Rectal smooth muscle tissue (tissue), 1 donor: ENCODE results near the gene ARL17B.
A peak's percentile ranks its signal among the peaks of the same experiment; 100 is the strongest.
"Not testable (repeated sequence)": the region's sequence is repeated elsewhere in the genome, so short reads cannot be mapped to it uniquely, and the experiment has no call there.

Experiments used
- H3K27ac ChIP-seq: one replicate; pipeline ENCODE4 v1.7.0; 2013; ENCODE audit warnings: low read depth, low read length, inconsistent platforms
- H3K27me3 ChIP-seq: one replicate; pipeline ENCODE4 v1.7.0; 2013; ENCODE audit warnings: low read length; ENCODE audit not compliant: control insufficient read depth, insufficient read depth
- H3K36me3 ChIP-seq: one replicate; pipeline ENCODE4 v1.7.0; 2013; ENCODE audit warnings: low read length; ENCODE audit not compliant: control insufficient read depth, insufficient read depth
- H3K4me1 ChIP-seq: one replicate; pipeline ENCODE4 v1.7.0; 2013; ENCODE audit warnings: low read length; ENCODE audit not compliant: control insufficient read depth, insufficient read depth
- H3K4me3 ChIP-seq: one replicate; pipeline ENCODE4 v1.7.0; 2013; ENCODE audit warnings: low read length
- H3K9ac ChIP-seq: one replicate; pipeline ENCODE4 v1.7.0; 2013; ENCODE audit warnings: low read length

Gene ARL17B

GRCh38 chr17:46282635-46283034 is 78.9 kb downstream of the ARL17B start:
- not testable (repeated sequence) for H3K4me3 ChIP-seq, H3K9ac ChIP-seq, H3K36me3 ChIP-seq, H3K27ac ChIP-seq, H3K27me3 ChIP-seq, H3K4me1 ChIP-seq

- H3K27ac ChIP-seq, H3K4me1 ChIP-seq, H3K4me3 ChIP-seq, H3K27me3 ChIP-seq, H3K36me3 ChIP-seq, H3K9ac ChIP-seq: not testable (repeated sequence)
Measured at GRCh38 chr17:46281336-46281735, 80.2 kb downstream of the ARL17B start.

GRCh38 chr17:46276728-46277479 is 84.7 kb downstream of the ARL17B start:
- H3K4me3 ChIP-seq, H3K4me1 ChIP-seq, H3K36me3 ChIP-seq, H3K27ac ChIP-seq, H3K9ac ChIP-seq, H3K27me3 ChIP-seq: not testable (repeated sequence)

GRCh38 chr17:46274238-46274637 is 87.3 kb downstream of the ARL17B start:
- Histone ChIP-seq H3K36me3 (no peaks in the 10 kb centered on the region), H3K27ac (no peak overlapping the region), H3K4me3 (no peak overlapping the region), H3K9ac (no peak overlapping the region), H3K27me3 (no peaks in the 10 kb centered on the region), H3K4me1 (no peaks in the 10 kb centered on the region)

- H3K4me3 ChIP-seq: no peak overlapping the region
- no peak overlapping the region for H3K27ac ChIP-seq
- no peaks in the 10 kb centered on the region for H3K4me1 ChIP-seq
- no peaks in the 10 kb centered on the region for H3K27me3 ChIP-seq
- no peaks in the 10 kb centered on the region for H3K36me3 ChIP-seq
- no peak overlapping the region for H3K9ac ChIP-seq
Measured at GRCh38 chr17:46273541-46274236, 87.9 kb downstream of the ARL17B start.

GRCh38 chr17:46270032-46270431 is 91.5 kb downstream of the ARL17B start:
- H3K9ac ChIP-seq: no peak overlapping the region
- H3K4me3 ChIP-seq: no peak overlapping the region
- H3K4me1 ChIP-seq: peaks cover 6% of the 10 kb centered on the region
- no peaks in the 10 kb centered on the region for H3K36me3 ChIP-seq
- H3K27me3 ChIP-seq: no peaks in the 10 kb centered on the region
- H3K27ac ChIP-seq: no peak overlapping the region

- H3K36me3 ChIP-seq: no peaks in the 10 kb centered on the region
- H3K27ac ChIP-seq: peak overlapping the region; percentile 89
- H3K4me1 ChIP-seq: peaks cover 6% of the 10 kb centered on the region
- H3K27me3 ChIP-seq: no peaks in the 10 kb centered on the region
- H3K9ac ChIP-seq: peak overlapping the region; percentile 54
- peak overlapping the region; percentile 87 for H3K4me3 ChIP-seq
Measured at GRCh38 chr17:46266656-46267544, 94.7 kb downstream of the ARL17B start.

- not testable (repeated sequence) for H3K36me3 ChIP-seq, H3K4me1 ChIP-seq, H3K27me3 ChIP-seq
- Histone ChIP-seq H3K9ac (peak overlapping the region; percentile 54), H3K4me3 (peak overlapping the region; percentile 75), H3K27ac (peak overlapping the region; percentile 89)
Measured at GRCh38 chr17:46266063-46266655, 95.4 kb downstream of the ARL17B start.

GRCh38 chr17:46264456-46265198 is 96.9 kb downstream of the ARL17B start:
- H3K9ac ChIP-seq: no peak overlapping the region
- peaks cover 6% of the 10 kb centered on the region for H3K4me1 ChIP-seq
- no peaks in the 10 kb centered on the region for H3K36me3 ChIP-seq
- no peak overlapping the region for H3K4me3 ChIP-seq
- H3K27me3 ChIP-seq: no peaks in the 10 kb centered on the region
- no peak overlapping the region for H3K27ac ChIP-seq

- Histone ChIP-seq H3K36me3 (no peaks in the 10 kb centered on the region), H3K4me1 (peaks cover 6% of the 10 kb centered on the region), H3K27me3 (no peaks in the 10 kb centered on the region), H3K4me3 (no peak overlapping the region), H3K27ac (no peak overlapping the region), H3K9ac (no peak overlapping the region)
Measured at GRCh38 chr17:46262271-46262670, 99.3 kb downstream of the ARL17B start.

GRCh38 chr17:46259845-46260661 is 101.5 kb downstream of the ARL17B start:
- H3K9ac ChIP-seq, H3K27ac ChIP-seq, H3K27me3 ChIP-seq, H3K36me3 ChIP-seq, H3K4me1 ChIP-seq: not testable (repeated sequence)
- H3K4me3 ChIP-seq: peak overlapping the region; percentile 59
